ENCODE results near the gene NIPBL.
A peak's percentile ranks its signal among the peaks of the same experiment; 100 is the strongest.
"Not testable (repeated sequence)": the region's sequence is repeated elsewhere in the genome, so short reads cannot be mapped to it uniquely, and the experiment has no call there.

The NIPBL gene, protein sequence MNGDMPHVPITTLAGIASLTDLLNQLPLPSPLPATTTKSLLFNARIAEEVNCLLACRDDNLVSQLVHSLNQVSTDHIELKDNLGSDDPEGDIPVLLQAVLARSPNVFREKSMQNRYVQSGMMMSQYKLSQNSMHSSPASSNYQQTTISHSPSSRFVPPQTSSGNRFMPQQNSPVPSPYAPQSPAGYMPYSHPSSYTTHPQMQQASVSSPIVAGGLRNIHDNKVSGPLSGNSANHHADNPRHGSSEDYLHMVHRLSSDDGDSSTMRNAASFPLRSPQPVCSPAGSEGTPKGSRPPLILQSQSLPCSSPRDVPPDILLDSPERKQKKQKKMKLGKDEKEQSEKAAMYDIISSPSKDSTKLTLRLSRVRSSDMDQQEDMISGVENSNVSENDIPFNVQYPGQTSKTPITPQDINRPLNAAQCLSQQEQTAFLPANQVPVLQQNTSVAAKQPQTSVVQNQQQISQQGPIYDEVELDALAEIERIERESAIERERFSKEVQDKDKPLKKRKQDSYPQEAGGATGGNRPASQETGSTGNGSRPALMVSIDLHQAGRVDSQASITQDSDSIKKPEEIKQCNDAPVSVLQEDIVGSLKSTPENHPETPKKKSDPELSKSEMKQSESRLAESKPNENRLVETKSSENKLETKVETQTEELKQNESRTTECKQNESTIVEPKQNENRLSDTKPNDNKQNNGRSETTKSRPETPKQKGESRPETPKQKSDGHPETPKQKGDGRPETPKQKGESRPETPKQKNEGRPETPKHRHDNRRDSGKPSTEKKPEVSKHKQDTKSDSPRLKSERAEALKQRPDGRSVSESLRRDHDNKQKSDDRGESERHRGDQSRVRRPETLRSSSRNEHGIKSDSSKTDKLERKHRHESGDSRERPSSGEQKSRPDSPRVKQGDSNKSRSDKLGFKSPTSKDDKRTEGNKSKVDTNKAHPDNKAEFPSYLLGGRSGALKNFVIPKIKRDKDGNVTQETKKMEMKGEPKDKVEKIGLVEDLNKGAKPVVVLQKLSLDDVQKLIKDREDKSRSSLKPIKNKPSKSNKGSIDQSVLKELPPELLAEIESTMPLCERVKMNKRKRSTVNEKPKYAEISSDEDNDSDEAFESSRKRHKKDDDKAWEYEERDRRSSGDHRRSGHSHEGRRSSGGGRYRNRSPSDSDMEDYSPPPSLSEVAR (N-terminal part only)

DNA sequence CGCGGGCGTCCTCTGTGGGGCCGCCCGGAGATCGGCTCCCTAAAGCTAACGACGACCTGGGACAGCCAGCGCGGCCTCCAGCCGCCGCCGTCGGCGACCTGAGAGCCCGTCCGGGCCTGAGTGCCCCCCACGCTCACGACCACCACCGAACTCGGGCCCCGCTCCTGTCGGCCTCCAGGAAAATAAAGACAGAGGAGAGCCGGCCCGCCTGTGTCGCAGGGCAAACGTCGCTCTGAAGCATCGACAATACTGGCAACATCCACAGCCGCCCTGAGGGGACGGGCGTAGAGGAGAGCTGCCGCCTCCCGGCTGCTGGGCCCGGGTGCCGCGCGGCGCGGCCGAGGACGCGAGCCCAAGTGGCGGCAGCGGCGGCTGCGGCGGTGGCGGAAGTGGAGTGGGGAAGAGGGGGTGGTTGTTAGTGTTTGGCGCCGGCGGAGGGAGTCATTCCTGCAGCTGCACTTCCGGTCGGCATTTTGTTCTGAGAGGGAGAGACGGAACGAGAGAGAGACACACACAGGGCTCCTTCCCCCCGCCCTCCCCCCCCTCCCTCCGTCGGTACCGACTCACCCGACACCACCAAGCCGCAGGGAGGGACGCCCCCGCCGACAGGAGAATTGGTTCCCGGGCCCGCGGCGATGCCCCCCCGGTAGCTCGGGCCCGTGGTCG, at the start of gene NIPBL:
TSS of gene NIPBL (plus strand) at position 471 of the 666 bp plus-strand sequence. CDS start 76,928 bp downstream, outside the sequence.
- ATAC-seq: peak; percentile 77 to 82

DNA sequence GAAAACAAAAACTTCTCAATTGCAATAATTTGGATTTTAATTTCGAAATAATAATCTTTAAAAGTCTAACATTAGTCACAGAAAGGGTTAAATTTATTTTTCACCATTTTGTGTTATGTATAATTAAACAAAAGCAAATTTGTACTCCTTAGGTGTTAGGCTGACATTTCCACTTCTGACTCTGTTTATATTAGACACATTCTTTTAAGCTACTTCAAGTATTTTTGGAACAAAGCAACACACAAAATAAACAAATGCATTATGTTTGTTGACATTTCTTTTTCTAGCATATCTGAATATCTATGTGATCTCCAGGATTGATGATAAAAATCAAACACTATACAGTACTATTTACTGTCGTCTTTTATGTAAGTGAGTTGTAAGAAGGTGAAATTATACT, 44.3 kb upstream of the NIPBL start:
- no peak for ATAC-seq

DNA sequence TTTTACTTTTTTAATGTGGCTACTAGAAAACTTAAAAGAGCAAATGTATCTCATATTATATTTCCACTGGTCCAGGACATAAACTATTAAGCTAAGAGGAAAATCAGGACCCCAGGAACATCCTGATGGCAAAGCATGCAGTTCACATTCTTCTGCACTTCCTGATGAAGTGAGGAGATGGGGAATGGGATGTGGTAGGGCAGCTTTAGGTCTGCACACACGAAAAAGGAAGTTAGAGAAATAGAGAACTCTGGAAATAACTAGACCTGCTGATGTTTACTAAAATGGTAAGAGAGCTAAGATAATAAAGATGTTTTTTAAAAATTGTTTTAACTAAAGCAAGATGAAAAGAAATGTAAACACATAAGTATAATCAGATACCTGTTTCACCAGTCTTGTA, 39.7 kb upstream of the NIPBL start:
- ATAC-seq: no peak

DNA sequence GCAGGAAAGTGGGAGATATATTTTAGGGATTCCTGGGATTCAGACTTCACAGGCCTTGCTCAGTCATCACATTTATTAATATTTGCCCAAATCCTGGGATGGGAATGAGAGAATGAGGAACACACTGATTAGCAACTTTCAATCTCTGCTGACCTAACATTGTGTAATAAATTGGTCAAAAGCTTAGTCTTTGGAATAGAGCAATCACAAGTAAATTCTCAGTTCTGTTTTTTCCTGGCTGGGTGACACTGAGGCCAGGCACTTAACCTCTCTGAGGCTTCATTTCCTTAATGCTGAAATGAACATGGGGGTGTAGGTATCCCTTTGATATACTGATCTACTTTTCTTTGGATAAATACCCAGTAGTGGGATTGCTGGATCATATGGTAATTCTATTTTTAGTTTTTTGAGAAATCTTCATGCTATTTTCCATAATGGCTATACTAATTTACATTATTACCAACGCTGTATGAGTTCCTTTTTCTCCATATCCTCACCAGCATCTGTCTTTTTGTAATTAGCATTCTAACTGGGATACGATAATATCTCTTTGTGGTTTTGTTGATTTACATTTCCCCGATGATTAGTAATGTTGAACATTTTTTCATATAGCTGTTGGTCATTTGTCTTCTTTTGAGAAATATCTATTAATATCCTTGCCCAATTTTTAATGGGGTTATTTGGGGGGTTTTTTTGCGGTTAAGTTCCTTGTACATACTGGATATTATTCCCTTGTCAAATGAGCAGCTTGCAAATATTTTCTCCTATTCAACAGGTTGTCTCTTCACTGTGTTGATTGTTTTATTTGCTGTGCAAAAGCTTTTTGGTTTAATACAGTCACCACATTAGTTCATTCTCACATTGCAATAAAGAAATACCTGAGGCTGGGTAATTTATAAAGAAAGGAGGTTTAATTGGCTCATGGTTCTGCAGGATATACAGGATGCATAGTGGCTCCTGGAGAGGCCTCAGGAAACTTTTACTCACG, 36.8 kb upstream of the NIPBL start:
- no peak for ATAC-seq

DNA sequence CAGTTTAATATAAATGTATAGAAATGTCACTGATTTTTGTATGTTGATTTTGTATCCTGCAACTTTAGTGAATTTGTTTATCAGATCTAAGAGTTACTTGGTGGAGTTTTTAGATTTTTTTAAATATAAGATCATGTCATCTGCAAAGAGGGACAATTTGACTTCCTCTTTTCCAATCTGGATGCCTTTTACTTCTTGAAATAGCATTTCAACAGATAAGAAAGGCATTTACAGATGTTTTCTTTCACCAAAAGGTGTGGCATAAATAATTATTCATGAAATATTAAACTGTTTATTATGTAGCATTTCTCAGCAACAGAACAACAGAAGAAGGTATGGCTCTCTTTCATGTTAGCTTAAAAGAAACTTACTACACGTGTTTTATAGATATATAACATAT, 34.9 kb upstream of the NIPBL start:
- no peak for ATAC-seq

DNA sequence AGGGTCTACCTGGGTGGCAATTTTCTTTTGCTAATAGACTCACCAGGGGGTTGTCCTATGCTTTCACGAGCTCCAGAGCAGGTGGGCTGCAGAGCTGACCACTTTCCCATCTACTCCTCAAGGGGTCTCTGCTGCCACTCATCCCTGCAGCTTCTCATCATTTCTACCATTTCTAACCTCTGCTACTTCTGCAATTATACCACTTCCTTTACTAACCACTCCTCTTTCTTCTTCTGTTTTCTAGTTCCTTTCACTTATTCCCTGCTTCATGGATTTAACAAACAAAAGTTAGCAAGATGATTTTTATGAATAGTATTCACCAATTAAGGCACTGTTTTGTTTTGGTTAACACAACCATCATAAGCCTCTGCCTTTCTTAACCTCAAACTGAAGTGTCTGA, 34.5 kb upstream of the NIPBL start:
- ATAC-seq: no peak

DNA sequence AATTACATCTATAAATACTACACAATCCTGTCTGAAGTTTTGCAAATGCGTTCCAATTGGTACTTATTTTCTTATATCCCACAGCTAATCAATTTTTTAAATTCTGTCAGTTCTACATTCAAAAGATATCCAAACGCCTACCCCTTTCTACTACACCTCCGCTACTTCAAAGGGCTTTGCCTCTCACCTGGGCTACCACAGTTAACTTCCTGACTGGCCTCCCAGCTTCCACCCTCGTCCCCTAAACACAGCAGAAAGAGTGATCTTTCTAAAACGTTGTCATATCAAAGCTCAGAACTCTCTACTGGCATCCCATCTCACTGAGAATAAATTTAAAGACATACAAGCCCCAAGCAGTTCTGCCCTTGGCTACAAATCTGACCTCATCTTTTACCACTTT, 32.3 kb upstream of the NIPBL start:
- no peak for ATAC-seq

DNA sequence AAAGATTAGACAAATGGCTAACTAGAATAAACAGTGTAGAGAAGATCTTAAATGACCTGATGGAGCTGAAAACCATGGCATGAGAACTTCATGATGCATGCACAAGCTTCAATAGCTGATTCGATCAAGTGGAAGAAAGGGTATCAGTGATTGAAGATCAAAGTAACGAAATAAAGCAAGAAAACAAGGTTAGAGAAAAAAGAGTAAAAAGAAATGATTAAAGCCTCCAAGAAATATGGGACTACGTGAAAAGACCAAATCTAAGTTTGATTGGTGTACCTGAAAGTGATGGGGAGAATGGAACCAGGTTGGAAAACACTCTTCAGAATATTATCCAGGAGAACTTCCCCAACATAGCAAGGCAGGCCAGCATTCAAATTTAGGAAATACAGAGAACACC, 28.0 kb upstream of the NIPBL start:
- ATAC-seq: not testable (repeated sequence)

DNA sequence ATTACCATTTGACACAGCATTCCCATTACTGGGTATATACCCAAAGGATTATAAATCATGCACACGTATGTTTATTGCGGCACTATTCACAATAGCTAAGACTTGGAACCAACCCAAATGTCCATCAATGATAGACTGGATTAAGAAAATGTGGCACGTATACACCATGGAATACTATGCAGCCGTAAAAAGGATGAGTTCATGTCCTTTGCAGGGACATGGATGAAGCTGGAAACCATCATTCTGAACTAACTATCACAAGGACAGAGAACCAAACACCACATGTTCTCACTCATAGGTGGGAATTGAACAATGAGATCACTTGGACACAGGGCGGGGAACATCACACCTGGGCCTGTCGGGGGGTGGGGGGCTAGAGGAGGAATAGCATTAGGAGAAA, 23.7 kb upstream of the NIPBL start:
- not testable (repeated sequence) for ATAC-seq

DNA sequence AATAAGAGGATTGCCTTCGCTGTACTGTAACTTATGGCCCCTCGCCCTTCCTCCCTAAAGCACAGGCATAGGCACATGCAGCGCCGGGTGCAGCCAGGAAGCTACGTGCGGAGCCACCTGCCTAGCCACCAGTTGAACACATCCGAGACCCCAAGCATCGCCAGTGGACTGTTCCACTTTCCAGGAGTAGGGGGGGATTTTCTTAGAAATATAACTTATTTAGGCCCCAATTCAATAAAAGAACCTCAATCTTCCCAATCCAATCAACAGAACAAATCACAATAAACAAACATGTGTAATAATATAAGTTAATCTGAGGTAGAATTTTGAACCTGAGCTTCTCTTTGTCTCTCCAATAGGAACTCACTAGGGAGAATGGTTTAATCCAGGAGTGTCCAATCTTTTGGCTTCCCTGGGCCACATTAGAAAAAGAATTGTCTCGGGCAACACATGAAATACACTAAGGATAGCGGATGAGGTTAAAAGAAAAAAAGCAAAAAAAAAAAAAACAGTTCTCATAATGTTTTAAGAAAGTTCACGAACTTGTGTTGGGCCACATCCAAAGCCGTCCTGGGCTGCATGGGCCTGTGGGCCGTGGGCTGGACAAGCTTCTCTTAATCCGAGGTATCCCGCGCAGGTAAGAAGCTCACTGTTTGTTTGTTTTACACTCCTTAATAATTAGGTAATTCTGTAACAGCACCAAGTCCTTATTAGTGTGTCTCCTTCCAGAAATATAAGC, 22.0 kb upstream of the NIPBL start:
- no peak for ATAC-seq

DNA sequence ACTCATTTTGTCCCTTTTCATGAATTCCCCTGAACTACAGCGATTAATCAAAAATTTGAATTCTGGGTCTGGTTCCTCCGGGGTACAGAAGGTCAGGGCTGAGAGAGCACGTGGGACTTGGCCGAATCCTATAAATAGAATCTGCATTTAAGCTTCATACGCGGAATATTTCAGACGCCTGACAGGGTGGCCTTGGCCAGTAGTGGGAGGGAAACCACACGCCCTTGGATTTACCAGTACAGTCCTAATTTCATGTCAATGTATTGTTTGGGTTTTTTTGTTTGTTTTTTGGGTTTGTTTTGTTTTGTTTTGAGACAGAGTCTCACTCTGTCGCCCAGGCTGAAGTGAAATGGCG, 21.5 kb upstream of the NIPBL start:
- ATAC-seq: no peak

DNA sequence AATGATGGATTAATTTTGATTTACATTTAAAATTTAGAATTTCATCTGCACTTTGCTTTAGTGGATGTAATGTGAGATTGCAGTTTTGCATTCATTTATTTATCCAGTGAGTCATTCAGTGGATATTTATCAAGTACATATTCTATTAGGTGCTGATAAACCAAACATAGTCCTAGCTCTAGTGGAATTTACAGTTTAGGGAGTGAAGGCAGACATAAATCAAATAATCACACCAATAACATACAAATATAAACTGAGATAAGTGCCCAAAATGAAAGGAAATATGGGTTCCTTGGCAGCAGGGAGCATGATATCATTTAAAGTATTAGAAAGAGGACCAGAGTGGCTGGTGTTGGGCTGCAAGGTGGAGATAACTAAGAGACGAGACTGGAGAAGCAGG, 14.7 kb upstream of the NIPBL start:
- ATAC-seq: no peak

DNA sequence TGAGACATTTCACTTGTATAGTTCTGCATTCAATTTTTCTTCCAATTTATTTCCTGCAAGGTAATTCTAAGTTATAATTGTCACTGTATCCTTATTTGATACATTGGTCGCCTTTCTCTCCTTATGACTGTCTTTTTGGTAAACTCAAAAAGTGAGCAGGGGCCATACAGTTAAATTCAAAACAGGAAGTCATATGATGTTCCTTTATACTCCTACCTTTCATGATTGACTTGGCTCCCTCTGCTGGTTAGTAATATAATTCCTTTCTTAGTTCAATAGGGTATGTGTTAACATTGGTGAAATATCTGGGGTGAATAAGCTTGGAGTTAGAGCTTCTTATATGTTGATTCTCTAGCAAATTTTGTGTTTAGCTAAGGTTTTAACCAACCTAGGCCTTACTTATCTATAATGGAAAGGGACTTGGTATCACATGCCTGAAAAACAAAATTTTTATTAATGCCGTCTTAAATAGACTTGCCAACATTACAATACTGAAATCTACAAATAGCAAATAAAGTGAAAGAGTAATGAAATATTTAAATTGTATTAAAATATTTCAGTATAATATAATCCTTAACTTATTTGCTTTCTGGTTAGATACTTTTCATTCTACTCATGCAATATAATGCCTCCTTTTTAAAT, 6.0 kb upstream of the NIPBL start:
- ATAC-seq: peak; percentile 86 to 93

DNA sequence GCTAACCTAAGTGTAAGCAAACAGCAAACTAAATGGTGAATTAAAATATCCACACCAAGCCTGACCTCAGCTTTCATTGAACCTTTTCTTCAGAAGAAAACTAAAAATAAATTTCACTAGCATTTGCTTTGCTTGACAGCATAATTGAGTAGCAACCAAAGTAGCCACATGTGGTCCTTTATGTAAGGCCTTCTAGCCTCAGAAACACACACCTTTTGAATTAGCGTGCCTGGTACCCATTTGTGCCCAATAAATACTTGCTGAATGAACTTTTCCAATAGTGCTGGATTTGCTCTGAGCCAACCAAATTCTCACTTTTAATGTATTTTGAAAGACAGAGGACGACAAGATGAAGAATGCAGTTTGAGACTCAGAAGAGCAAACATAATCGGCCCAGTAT, 2.1 kb upstream of the NIPBL start:
- ATAC-seq: no peak

DNA sequence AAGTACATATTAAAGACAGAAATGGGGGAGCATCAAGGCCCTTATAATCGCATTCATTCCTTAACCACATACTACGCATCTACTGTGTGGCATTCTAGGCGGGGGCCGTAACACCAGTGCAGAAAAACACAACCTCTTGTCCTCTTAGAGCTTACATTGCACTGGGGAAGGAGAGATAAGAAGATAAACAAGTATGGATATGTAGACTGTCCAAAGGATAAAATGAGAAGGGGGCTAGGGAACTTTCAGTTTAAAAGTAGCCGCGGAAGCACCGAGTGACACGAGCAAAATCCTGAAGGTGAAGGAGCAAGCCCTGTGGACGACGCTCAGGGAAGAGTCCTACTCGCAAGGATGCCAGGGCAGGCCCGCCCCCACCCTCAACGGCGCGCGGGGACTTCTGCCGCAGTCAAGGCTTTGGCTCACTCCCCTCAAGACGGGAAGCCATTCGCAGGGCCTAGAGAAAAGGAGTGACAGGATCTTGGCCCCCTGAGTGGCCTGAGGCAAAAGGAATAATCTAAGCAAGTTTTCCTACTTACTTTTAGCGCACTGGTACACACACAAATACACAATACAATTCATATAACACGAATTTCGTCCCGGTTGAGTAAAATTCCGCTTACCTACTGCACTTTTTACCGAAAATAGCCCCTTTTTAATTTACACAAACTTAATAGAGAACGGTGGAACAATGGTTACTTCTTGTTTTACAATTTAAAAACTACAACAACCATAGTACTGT, 1.3 kb upstream of the NIPBL start:
- ATAC-seq: no peak

DNA sequence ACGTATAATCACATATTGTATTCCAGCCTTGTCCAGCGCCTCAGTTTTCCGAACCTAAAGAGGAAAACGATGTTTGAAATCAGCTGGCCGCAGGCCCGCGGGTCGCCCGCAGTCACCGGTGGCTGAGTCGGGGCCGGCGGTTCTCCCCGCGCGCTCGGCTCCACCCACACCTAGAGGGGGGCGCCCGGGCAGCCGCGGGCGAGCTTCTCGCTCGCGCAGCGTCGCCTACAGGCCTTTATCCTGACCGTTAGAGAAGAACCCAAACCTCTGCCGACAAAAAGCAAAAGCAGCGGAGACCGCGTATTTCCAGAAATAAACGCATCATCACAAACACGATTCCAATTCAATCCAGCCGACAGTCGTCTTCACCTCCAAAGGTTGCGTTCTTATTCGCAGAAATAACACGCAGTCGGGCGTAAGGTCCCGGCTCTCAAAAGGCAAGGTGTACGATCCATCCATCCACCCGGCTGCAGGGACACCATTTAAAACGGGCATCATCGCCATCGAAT, 725 bp upstream of the NIPBL start:
- peak; percentile 59 to 62 for ATAC-seq

DNA sequence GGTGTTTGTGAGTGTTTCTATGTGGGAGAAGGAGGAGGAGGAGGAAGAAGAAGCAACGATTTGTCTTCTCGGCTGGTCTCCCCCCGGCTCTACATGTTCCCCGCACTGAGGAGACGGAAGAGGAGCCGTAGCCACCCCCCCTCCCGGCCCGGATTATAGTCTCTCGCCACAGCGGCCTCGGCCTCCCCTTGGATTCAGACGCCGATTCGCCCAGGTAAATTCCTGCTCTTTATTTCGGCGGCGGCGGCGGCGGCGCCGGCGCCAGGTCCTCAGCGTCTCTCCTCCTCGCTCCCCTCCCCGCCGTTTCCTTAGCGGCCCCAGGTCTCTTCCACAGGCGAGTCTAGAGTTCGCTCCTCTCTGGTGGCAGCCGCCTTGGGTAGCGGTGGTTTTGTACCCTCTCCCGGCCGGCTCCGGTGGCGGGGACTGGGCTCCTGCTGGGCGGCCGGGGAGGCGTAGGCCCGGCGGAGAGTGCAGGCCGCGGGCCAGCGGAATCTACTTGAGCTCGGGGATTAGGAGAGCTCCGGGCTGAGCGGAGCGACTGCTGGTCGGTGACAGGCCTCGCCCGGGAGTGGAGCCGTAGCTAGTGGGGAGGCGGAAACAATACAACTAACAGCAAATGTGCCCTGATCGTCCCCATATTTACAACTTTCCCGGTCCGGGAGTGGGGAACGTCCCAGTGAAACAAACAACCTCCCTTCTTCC, 547 bp downstream of the NIPBL start:
- peak; percentile 22 to 27 for ATAC-seq

DNA sequence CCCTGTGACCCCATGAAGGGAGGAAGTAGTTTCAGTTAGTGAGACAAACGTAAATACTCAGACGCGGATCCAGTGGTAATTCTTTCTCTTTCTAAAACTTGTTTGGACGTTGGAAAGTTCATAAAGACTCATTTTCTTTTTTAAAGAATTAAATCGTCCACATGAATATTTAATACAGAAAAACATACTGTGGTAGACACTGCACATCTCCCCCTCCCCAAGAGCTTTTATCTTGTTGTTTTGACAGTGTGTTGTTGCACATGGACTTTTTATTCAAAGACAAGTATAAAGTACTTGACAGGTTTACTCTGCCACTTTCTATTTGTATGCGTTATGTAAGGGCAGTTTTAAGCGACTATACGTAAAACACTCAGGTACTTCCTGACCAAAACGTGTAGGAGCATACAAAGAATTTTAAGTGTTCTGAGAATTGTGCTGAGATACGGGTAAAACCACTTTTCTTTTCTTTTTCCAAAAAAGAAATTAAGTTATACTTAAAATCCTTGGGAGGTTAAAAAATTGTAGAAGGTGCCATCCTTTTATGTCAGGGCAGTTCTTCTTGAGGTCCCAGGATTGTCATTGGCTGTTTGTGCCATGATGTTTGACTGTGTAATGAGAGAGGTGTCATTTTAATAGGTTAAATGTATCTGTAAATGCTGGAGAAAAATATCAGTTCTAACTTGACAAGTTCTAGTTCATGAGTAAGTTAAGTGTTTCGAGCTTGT, 1.3 kb downstream of the NIPBL start:
- peak; percentile 19 to 27 for ATAC-seq

Data from activated CD4-positive, CD25-positive, alpha-beta regulatory T cell treated with anti-CD3 and anti-CD28 coated beads, Interleukin-2, amount 50 U/mL, for 24 hours (primary cell).